Esophagus squamous epithelium (tissue), 4 donors: ENCODE measurements around the gene CSMD2.

Source experiments
- CTCF ChIP-seq, 6 experiments: fragments of 450-650 bp in 4 of 6; fragments of 200-600 bp in 2 of 6; sonication (generic) in 2 of 6; IDR thresholded peaks; one replicate each; pipeline ENCODE4 v1.5.1; 2016 to 2019; ENCODE audit warnings: antibody characterized with exemption in 6 of 6, mild to moderate bottlenecking in 4 of 6, moderate library complexity in 4 of 6
- POLR2A ChIP-seq, 4 donors: fragments of 450-650 bp; IDR thresholded peaks; one replicate each; pipeline ENCODE4 v1.6.1; 2017; ENCODE audit warnings: antibody characterized with exemption in 4 of 4, mild to moderate bottlenecking in 4 of 4, moderate library complexity in 3 of 4

GRCh38 chr1:34049994-34050393 is 115.0 kb downstream of the CSMD2 start:
- TF ChIP-seq CTCF (IDR thresholded peaks at IDR 0.05) (no peak), POLR2A (IDR thresholded peaks at IDR 0.05) (no peak)
